GM12875 (cell line): ENCODE results near the gene DDX3X.
A peak's percentile ranks its signal among the peaks of the same experiment; 100 is the strongest.
"Not testable (repeated sequence)": the region's sequence is repeated elsewhere in the genome, so short reads cannot be mapped to it uniquely, and the experiment has no call there.

Experiments
- H3K4me3 ChIP-seq: one replicate; pipeline ENCODE4 v1.5.1; 2011; ENCODE audit warnings: low read depth, low read length, control low read depth
- CTCF ChIP-seq: IDR thresholded peaks from 2 replicates; pipeline ENCODE4 v1.5.1; 2011; ENCODE audit warnings: low read depth, mild to moderate bottlenecking, control low read depth, inconsistent platforms, low read length, moderate library complexity, borderline replicate concordance; ENCODE audit not compliant: insufficient read depth

Gene DDX3X

GRCh38 chrX:41333744-41334362, at the start of gene DDX3X:
TSS of gene DDX3X (plus strand) at chrX:41334162. CDS start at chrX:41334253, 91 bp downstream.
- peak within 1 kb of the TSS; percentile 87 for H3K4me3 ChIP-seq
- TF ChIP-seq CTCF = 0 out of 2 replicates have a peak, but pooled peaks have one; percentile 21

- not testable (repeated sequence) for H3K4me3 ChIP-seq
These were observed 48.0 kb upstream of the DDX3X start for GRCh38 chrX:41285928-41286327.

- no peak overlapping the region for H3K4me3 ChIP-seq
- TF ChIP-seq CTCF = no peak
These were observed 45.3 kb upstream of the DDX3X start for GRCh38 chrX:41288641-41289040.

GRCh38 chrX:41289095-41289494, 44.9 kb upstream of the DDX3X start:
- H3K4me3 ChIP-seq = no peak overlapping the region
- no peak for TF ChIP-seq CTCF

GRCh38 chrX:41291309-41291708, 42.7 kb upstream of the DDX3X start:
- no peak overlapping the region for H3K4me3 ChIP-seq
- no peak for TF ChIP-seq CTCF

- peak; percentile 29; the same call in 1 of the 2 replicates for TF ChIP-seq CTCF
- H3K4me3 ChIP-seq = no peak overlapping the region
These were observed 40.7 kb upstream of the DDX3X start for GRCh38 chrX:41293269-41293668.

- H3K4me3 ChIP-seq = no peak overlapping the region
- no peak for TF ChIP-seq CTCF
These were observed 33.1 kb upstream of the DDX3X start for GRCh38 chrX:41300758-41301437.
